ENCODE measurements around the gene ZNF780B. TPM values are rescaled to one million over a fixed set of nuclear protein-coding genes. Genes with fewer than 3 reads are reported as not detected.
A peak's percentile ranks its signal among the peaks of the same experiment; 100 is the strongest.
"Not testable (repeated sequence)": the region's sequence is repeated elsewhere in the genome, so short reads cannot be mapped to it uniquely, and the experiment has no call there.

The ZNF780B gene
- total and polyA plus RNA-seq, 2 experiments from 2014 or later: 3.1 to 11.5 TPM

GRCh38 chr19:40055049-40055448 is 982 bp downstream of the ZNF780B start:
- no peaks in the 10 kb centered on the region for H3K27me3 ChIP-seq
- H3K36me3 ChIP-seq (replicated peaks; ENCODE audit: insufficient read depth, low read depth): no peaks in the 10 kb centered on the region
- no peak for DNase-seq (ENCODE audit: low spot score)
- no peaks in the 10 kb centered on the region for H3K9me2 ChIP-seq (replicated peaks; ENCODE audit: insufficient read depth)
- no peak for TF ChIP-seq EZH2phosphoT487 (IDR thresholded peaks at IDR 0.05; ENCODE audit: low read depth, severe bottlenecking, unreplicated experiment)
- TF ChIP-seq CTCF (IDR thresholded peaks at IDR 0.05; ENCODE audit: poor library complexity): no peak
- TF ChIP-seq EZH2 (IDR thresholded peaks at IDR 0.05; ENCODE audit: borderline replicate concordance): no peak
- H3K9me3 ChIP-seq (ENCODE audit: low read depth): peaks cover 24% of the 10 kb centered on the region
- peak overlapping the region; percentile 45 for H3K4me3 ChIP-seq
- H3K27ac ChIP-seq: peak overlapping the region; percentile 76
- WGBS (ENCODE audit: low lambda C conversion rate, missing lambda C conversion rate): 54% methylated on average over 5 of the region's 10 CpGs
- peaks cover 54% of the 10 kb centered on the region for H3K79me2 ChIP-seq
- H3K4me2 ChIP-seq: peak overlapping the region; percentile 84
- no peaks in the 10 kb centered on the region for H4K20me1 ChIP-seq (ENCODE audit: insufficient read depth, poor library complexity, severe bottlenecking)
- H3K4me1 ChIP-seq (ENCODE audit: insufficient read depth): no peaks in the 10 kb centered on the region
- peak overlapping the region; percentile 92 for H2AFZ ChIP-seq

GRCh38 chr19:40054632-40055031 is 1.4 kb downstream of the ZNF780B start:
- TF ChIP-seq EZH2 (IDR thresholded peaks at IDR 0.05; ENCODE audit: borderline replicate concordance) (no peak), CTCF (IDR thresholded peaks at IDR 0.05; ENCODE audit: poor library complexity) (no peak), EZH2phosphoT487 (IDR thresholded peaks at IDR 0.05; ENCODE audit: low read depth, severe bottlenecking, unreplicated experiment) (no peak)
- Histone ChIP-seq H2AFZ (no peak overlapping the region), H3K79me2 (peaks cover 57% of the 10 kb centered on the region)

GRCh38 chr19:40053491-40053890 is 2.5 kb downstream of the ZNF780B start:
- TF ChIP-seq EZH2phosphoT487 (IDR thresholded peaks at IDR 0.05; ENCODE audit: low read depth, severe bottlenecking, unreplicated experiment) (no peak), EZH2 (IDR thresholded peaks at IDR 0.05; ENCODE audit: borderline replicate concordance) (no peak), CTCF (IDR thresholded peaks at IDR 0.05; ENCODE audit: poor library complexity) (no peak)
- Histone ChIP-seq H3K4me3 (no peak overlapping the region), H3K36me3 (replicated peaks; ENCODE audit: insufficient read depth, low read depth) (no peaks in the 10 kb centered on the region), H3K9me3 (ENCODE audit: low read depth) (peaks cover 17% of the 10 kb centered on the region), H3K4me2 (no peak overlapping the region), H3K27ac (no peak overlapping the region), H3K4me1 (ENCODE audit: insufficient read depth) (no peaks in the 10 kb centered on the region), H3K27me3 (no peaks in the 10 kb centered on the region), H2AFZ (no peak overlapping the region), H3K79me2 (peaks cover 58% of the 10 kb centered on the region), H3K9me2 (replicated peaks; ENCODE audit: insufficient read depth) (no peaks in the 10 kb centered on the region), H4K20me1 (ENCODE audit: insufficient read depth, poor library complexity, severe bottlenecking) (no peaks in the 10 kb centered on the region)
- WGBS (ENCODE audit: low lambda C conversion rate, missing lambda C conversion rate): 98% methylated on average over 2 of the region's 2 CpGs
- no peak for DNase-seq (ENCODE audit: low spot score)

More at GRCh38 chr19:40054632-40055031, 1.4 kb downstream of the ZNF780B start:
- H4K20me1 ChIP-seq (ENCODE audit: insufficient read depth, poor library complexity, severe bottlenecking): no peaks in the 10 kb centered on the region
- H3K36me3 ChIP-seq (replicated peaks; ENCODE audit: insufficient read depth, low read depth): no peaks in the 10 kb centered on the region
- no peaks in the 10 kb centered on the region for H3K27me3 ChIP-seq
- H3K9me2 ChIP-seq (replicated peaks; ENCODE audit: insufficient read depth): no peaks in the 10 kb centered on the region
- peak overlapping the region; percentile 84 for H3K4me2 ChIP-seq
- H3K4me1 ChIP-seq (ENCODE audit: insufficient read depth): no peaks in the 10 kb centered on the region
- H3K4me3 ChIP-seq: peak overlapping the region; percentile 45
- DNase-seq (ENCODE audit: low spot score): no peak
- H3K27ac ChIP-seq: no peak overlapping the region
- WGBS (ENCODE audit: low lambda C conversion rate, missing lambda C conversion rate): 92% methylated on average over 9 of the region's 9 CpGs
- peaks cover 20% of the 10 kb centered on the region for H3K9me3 ChIP-seq (ENCODE audit: low read depth)

- not testable (repeated sequence) for H3K27me3 ChIP-seq; H3K9me2 ChIP-seq (replicated peaks; ENCODE audit: insufficient read depth); H2AFZ ChIP-seq; H3K4me3 ChIP-seq; H3K27ac ChIP-seq; H3K4me2 ChIP-seq; DNase-seq (ENCODE audit: low spot score); H3K4me1 ChIP-seq (ENCODE audit: insufficient read depth); H3K79me2 ChIP-seq; H4K20me1 ChIP-seq (ENCODE audit: insufficient read depth, poor library complexity, severe bottlenecking)
- Histone ChIP-seq H3K36me3 (replicated peaks; ENCODE audit: insufficient read depth, low read depth) (peaks cover 17% of the 10 kb centered on the region), H3K9me3 (ENCODE audit: low read depth) (peaks cover 40% of the 10 kb centered on the region)
- 100% methylated on average over 1 of the region's 1 CpG for WGBS (ENCODE audit: low lambda C conversion rate, missing lambda C conversion rate)
Observed at GRCh38 chr19:40041718-40042117, 14.3 kb downstream of the ZNF780B start.

GRCh38 chr19:40038047-40038446 is 18.0 kb downstream of the ZNF780B start:
- H3K4me1 ChIP-seq (ENCODE audit: insufficient read depth); H3K9me2 ChIP-seq (replicated peaks; ENCODE audit: insufficient read depth); DNase-seq (ENCODE audit: low spot score); H3K36me3 ChIP-seq (replicated peaks; ENCODE audit: insufficient read depth, low read depth); H3K27me3 ChIP-seq; H3K4me3 ChIP-seq; H4K20me1 ChIP-seq (ENCODE audit: insufficient read depth, poor library complexity, severe bottlenecking); H2AFZ ChIP-seq; H3K4me2 ChIP-seq; H3K79me2 ChIP-seq; H3K27ac ChIP-seq: not testable (repeated sequence)
- H3K9me3 ChIP-seq (ENCODE audit: low read depth): peaks cover 42% of the 10 kb centered on the region
- 96% methylated on average over 3 of the region's 3 CpGs for WGBS (ENCODE audit: low lambda C conversion rate, missing lambda C conversion rate)

All from hepatocyte (in vitro differentiated cells).